GM23338 (cell line): ENCODE measurements around the gene STAT6. TPM values are rescaled to one million over a fixed set of nuclear protein-coding genes. Genes with fewer than 3 reads are reported as not detected.
A peak's percentile ranks its signal among the peaks of the same experiment; 100 is the strongest.

Source experiments
- ATAC-seq: fragments of 200-7000 bp; cut with Tn5 transposase; 3 replicates; pipeline ENCODE4 v1.9.1; 2020
- DNase-seq: peaks from one replicate; pipeline ENCODE4 v3.0.0-alpha.2; 2015; ENCODE audit warnings: low spot score
- H2AFZ ChIP-seq: fragments of 200-600 bp; sonication (generic); 2 replicates; pipeline ENCODE4 v1.8.0; 2016; ENCODE audit warnings: antibody characterized with exemption, mild to moderate bottlenecking, moderate library complexity
- H3F3A ChIP-seq: fragments of 200-600 bp; sonication (generic); replicated peaks from 2 replicates; pipeline ENCODE4 v1.8.0; 2017; ENCODE audit warnings: antibody characterized with exemption, mixed run types, low read depth
- H3K27ac ChIP-seq: fragments of 200-600 bp; sonication (generic); 2 replicates; pipeline ENCODE4 v1.6.1; 2016; ENCODE audit warnings: low read depth
- H3K27me3 ChIP-seq: fragments of 200-600 bp; sonication (generic); 2 replicates; pipeline ENCODE4 v1.8.0; 2016; ENCODE audit warnings: mild to moderate bottlenecking, mixed run types, moderate library complexity; ENCODE audit not compliant: insufficient read depth
- H3K36me3 ChIP-seq: fragments of 200-600 bp; sonication (generic); 2 replicates; pipeline ENCODE4 v1.8.0; 2016; ENCODE audit warnings: mild to moderate bottlenecking; ENCODE audit not compliant: insufficient read depth
- H3K4me1 ChIP-seq: fragments of 200-600 bp; sonication (generic); 2 replicates; pipeline ENCODE4 v1.8.0; 2016; ENCODE audit warnings: mild to moderate bottlenecking, moderate library complexity; ENCODE audit not compliant: insufficient read depth
- H3K4me2 ChIP-seq: fragments of 200-600 bp; sonication (generic); 2 replicates; pipeline ENCODE4 v1.7.1; 2017; ENCODE audit warnings: mixed run types
- H3K4me3 ChIP-seq: fragments of 200-600 bp; sonication (generic); 2 replicates; pipeline ENCODE4 v1.6.1; 2016; ENCODE audit warnings: mixed run types
- H3K79me2 ChIP-seq: fragments of 200-600 bp; sonication (generic); replicated peaks from 2 replicates; pipeline ENCODE4 v1.8.0; 2017; ENCODE audit warnings: mild to moderate bottlenecking; ENCODE audit not compliant: insufficient read depth
- H3K9me2 ChIP-seq: fragments of 200-600 bp; sonication (generic); 2 replicates; pipeline ENCODE4 v1.8.0; 2017; ENCODE audit not compliant: insufficient read depth
- H4K20me1 ChIP-seq: fragments of 200-600 bp; sonication (generic); replicated peaks from 2 replicates; pipeline ENCODE4 v1.8.0; 2017; ENCODE audit warnings: mild to moderate bottlenecking; ENCODE audit not compliant: insufficient read depth
- H3K27ac Mint-ChIP-seq: 2 replicates; pipeline ENCODE4 v1.8.0; 2020; ENCODE audit warnings: inconsistent platforms, mild to moderate bottlenecking, moderate library complexity, mixed read lengths
- H3K27me3 Mint-ChIP-seq: 3 replicates; pipeline ENCODE4 v1.8.0; 2022; ENCODE audit warnings: low read depth, mild to moderate bottlenecking, moderate library complexity, mixed read lengths, inconsistent platforms; ENCODE audit not compliant: insufficient read depth, poor library complexity
- H3K36me3 Mint-ChIP-seq: 3 replicates; pipeline ENCODE4 v1.8.0; 2021; ENCODE audit warnings: low read depth, mild to moderate bottlenecking, inconsistent platforms, moderate library complexity, mixed read lengths
- H3K4me1 Mint-ChIP-seq: 3 replicates; pipeline ENCODE4 v1.8.0; 2020; ENCODE audit warnings: mild to moderate bottlenecking, inconsistent platforms, mixed read lengths
- H3K4me3 Mint-ChIP-seq: 3 replicates; pipeline ENCODE4 v1.8.0; 2021; ENCODE audit warnings: moderate library complexity, mild to moderate bottlenecking, inconsistent platforms, mixed read lengths
- H3K9me3 Mint-ChIP-seq: 3 replicates; pipeline ENCODE4 v1.8.0; 2020; ENCODE audit warnings: moderate library complexity, mild to moderate bottlenecking, inconsistent platforms, mixed read lengths
- CREB1 ChIP-seq: fragments of 250-450 bp; sonication (Bioruptor Pico); IDR thresholded peaks from 2 replicates; pipeline ENCODE4 v1.5.0; 2020; ENCODE audit warnings: low read depth, mild to moderate bottlenecking, moderate library complexity
- CTCF ChIP-seq, 2 experiments: fragments of 200-600 bp in 1 of 2; sonication (generic) in 1 of 2; conservative IDR thresholded peaks; 2 replicates each; pipeline versions ENCODE4 v1.5.1 to v1.6.1; 2016 to 2017; ENCODE audit warnings: antibody characterized with exemption in 2 of 2, low read depth in 2 of 2, mild to moderate bottlenecking in 2 of 2, moderate library complexity in 1 of 2
- ETS1 ChIP-seq: IDR thresholded peaks from 2 replicates; pipeline ENCODE4 v1.6.1; 2016; ENCODE audit warnings: antibody characterized with exemption
- EZH2 ChIP-seq: fragments of 200-600 bp; sonication (generic); IDR thresholded peaks from one replicate; pipeline ENCODE4 v1.8.0; 2017; ENCODE audit warnings: antibody characterized with exemption, mild to moderate bottlenecking, low read depth; ENCODE audit not compliant: unreplicated experiment
- EZH2phosphoT487 ChIP-seq: fragments of 200-600 bp; sonication (generic); IDR thresholded peaks from one replicate; pipeline ENCODE4 v1.8.1; 2018; ENCODE audit warnings: antibody characterized with exemption; ENCODE audit not compliant: unreplicated experiment
- JUNB ChIP-seq: IDR thresholded peaks from one replicate; pipeline ENCODE4 v1.6.1; 2016; ENCODE audit warnings: antibody characterized with exemption; ENCODE audit not compliant: unreplicated experiment
- REST ChIP-seq: IDR thresholded peaks from one replicate; pipeline ENCODE4 v1.6.1; 2018; ENCODE audit warnings: antibody characterized with exemption; ENCODE audit not compliant: unreplicated experiment
- ZNF331 ChIP-seq: fragments of 250-450 bp; sonication (Bioruptor Pico); IDR thresholded peaks from 2 replicates; pipeline ENCODE4 v1.5.0; 2020; ENCODE audit warnings: low read depth, mild to moderate bottlenecking, moderate library complexity
- polyA plus RNA-seq: library from polyadenylated mRNA; unstranded; fragments of >200 nt; fragmentation: Nextera tagmentation; extraction: Ambion mirVana; gene quantifications from 2 replicates; pipeline ENCODE4 v1.2.1, GENCODE V29; 2016
- total RNA-seq: library from RNA; depleted of rRNA; stranded (reverse); fragments of >200 nt; shearing (Covaris generic); gene quantifications from 2 replicates; pipeline ENCODE4 v1.2.3, GENCODE V29; 2014

The STAT6 gene
- total and polyA plus RNA-seq, 2 experiments from 2014 or later, result 14.3 to 28.1 TPM

DNA sequence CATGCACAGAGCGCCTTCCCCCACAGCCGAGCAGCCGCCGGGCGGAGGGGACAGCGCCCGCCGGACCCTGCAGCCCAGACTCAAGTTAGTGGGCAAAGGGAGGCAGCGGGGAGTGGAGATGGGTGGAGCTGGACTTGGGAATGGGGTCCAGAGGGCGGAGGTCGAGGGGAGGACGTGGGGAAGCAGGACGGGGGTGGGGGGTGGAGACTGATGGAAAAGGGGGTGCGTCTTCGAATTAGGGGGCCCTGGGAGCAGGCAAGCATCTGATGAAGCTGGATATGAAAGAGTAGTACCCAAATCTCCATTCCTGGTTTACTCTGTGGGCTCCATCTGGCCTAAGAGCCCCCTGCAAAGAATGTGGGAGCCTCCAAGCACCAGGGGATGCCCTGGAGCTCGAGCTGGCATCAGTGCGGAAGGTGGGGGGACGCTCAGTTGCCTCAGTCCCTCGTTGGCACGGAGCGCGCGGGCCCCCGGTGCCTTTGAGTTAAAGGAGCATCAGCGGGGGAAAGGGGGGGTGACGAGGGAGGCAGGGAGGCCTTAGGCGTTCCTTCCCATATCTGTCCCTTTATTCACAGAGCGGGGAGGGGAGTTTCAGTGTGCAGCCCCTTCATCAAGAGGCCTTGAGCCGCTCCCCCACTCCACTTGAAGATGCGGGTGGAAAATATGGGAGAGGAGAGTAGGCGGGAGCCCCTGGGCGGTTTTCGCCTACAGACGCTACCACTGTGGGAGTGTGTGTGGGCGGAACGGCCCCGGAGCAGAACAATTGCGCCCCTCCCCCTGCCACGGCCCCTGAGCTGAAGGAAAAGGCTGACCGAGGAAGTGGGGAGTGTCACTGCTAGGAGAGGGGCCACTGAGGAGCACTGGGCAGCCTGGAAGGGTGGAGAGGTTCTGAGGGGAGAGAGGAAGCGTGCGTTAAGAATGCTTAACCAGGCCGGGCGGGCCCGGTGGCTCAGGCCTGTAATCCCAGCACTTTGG is 21.6 kb downstream of the STAT6 start:
- TF ChIP-seq CTCF (conservative IDR thresholded peaks at IDR 0.05; ENCODE audit: low read depth in 2 of 2), result no peak
- no peak for TF ChIP-seq ETS1
- H3K4me2 ChIP-seq, result peak overlapping the region; percentile 96
- Mint-ChIP-seq H3K9me3 (no peaks in the 10 kb centered on the region), H3K4me3 (peak overlapping the region; percentile 93), H3K27me3 (peaks cover 32% of the 10 kb centered on the region), H3K27ac (peak overlapping the region; percentile 37; the same call in 1 of the 2 replicates), H3K36me3 (peaks cover 34% of the 10 kb centered on the region), H3K4me1 (peaks cover 52% of the 10 kb centered on the region)
- peaks cover 8% of the 10 kb centered on the region; the same call in 1 of the 2 replicates for H3K79me2 ChIP-seq
- H4K20me1 ChIP-seq, result no peaks in the 10 kb centered on the region; the same call in 1 of the 2 replicates
- ATAC-seq, result peak; percentile 0; the same call in 2 of the 3 replicates
- peaks cover 26% of the 10 kb centered on the region for H3K4me1 ChIP-seq
- no peaks in the 10 kb centered on the region for H3K9me2 ChIP-seq
- peak overlapping the region; percentile 88 for H3K4me3 ChIP-seq
- DNase-seq, result peak; percentile 49
- no peak overlapping the region for H3K27ac ChIP-seq
- H3K36me3 ChIP-seq, result no peaks in the 10 kb centered on the region
- no peaks in the 10 kb centered on the region for H3K27me3 ChIP-seq
- H2AFZ ChIP-seq, result no peak overlapping the region
- H3F3A ChIP-seq, result peaks cover 17% of the 10 kb centered on the region

- peak within 1 kb of the TSS; percentile 93 for H3K4me3 Mint-ChIP-seq
- peaks cover 44% of the 10 kb centered on the region for H3K4me1 Mint-ChIP-seq
- peak; percentile 95 for DNase-seq
- H3K27me3 ChIP-seq, result no peaks in the 10 kb centered on the region
- peak within 1 kb of the TSS; percentile 99 for H3K27ac Mint-ChIP-seq
- H2AFZ ChIP-seq, result peak within 1 kb of the TSS; percentile 89
- H3K79me2 ChIP-seq, result peaks cover 8% of the 10 kb centered on the region; the same call in 1 of the 2 replicates
- peak within 1 kb of the TSS; percentile 99 for H3K27ac ChIP-seq
- no peaks in the 10 kb centered on the region; the same call in 1 of the 2 replicates for H4K20me1 ChIP-seq
- H3K4me1 ChIP-seq, result peaks cover 19% of the 10 kb centered on the region
- H3K36me3 ChIP-seq, result no peaks in the 10 kb centered on the region
- H3K4me2 ChIP-seq, result peak within 1 kb of the TSS; percentile 100
- H3F3A ChIP-seq, result peaks cover 14% of the 10 kb centered on the region
- no peaks in the 10 kb centered on the region for H3K9me2 ChIP-seq
- peaks cover 28% of the 10 kb centered on the region for H3K36me3 Mint-ChIP-seq
- no peaks in the 10 kb centered on the region for H3K9me3 Mint-ChIP-seq
- H3K27me3 Mint-ChIP-seq, result peaks cover 25% of the 10 kb centered on the region
- ATAC-seq, result peak; percentile 21
- peak within 1 kb of the TSS; percentile 88 for H3K4me3 ChIP-seq
- TF ChIP-seq CTCF (conservative IDR thresholded peaks at IDR 0.05; ENCODE audit: low read depth in 2 of 2), result no peak
- no peak for TF ChIP-seq EZH2phosphoT487
- no peak for TF ChIP-seq EZH2
- TF ChIP-seq REST, result no peak
- no peak for TF ChIP-seq JUNB
- TF ChIP-seq ETS1, result no peak
- TF ChIP-seq CREB1 (CRISPR knock-in tag), result no peak
- no peak for TF ChIP-seq ZNF331 (CRISPR knock-in tag)
These were observed 22.6 kb downstream of the STAT6 start, which contains the start of gene NAB2 for GRCh38 chr12:57088354-57089270. Gene NAB2, plus strand, starts transcription at chr12:57089114. Its CDS starts 158 bp downstream, at chr12:57089272.
